ENCODE measurements around the gene ARAP1. TPM values are rescaled to one million over a fixed set of nuclear protein-coding genes. Genes with fewer than 3 reads are reported as not detected.

Gene ARAP1
- total RNA-seq, 1 experiment from 2014 or later = 85.5 TPM

DNA sequence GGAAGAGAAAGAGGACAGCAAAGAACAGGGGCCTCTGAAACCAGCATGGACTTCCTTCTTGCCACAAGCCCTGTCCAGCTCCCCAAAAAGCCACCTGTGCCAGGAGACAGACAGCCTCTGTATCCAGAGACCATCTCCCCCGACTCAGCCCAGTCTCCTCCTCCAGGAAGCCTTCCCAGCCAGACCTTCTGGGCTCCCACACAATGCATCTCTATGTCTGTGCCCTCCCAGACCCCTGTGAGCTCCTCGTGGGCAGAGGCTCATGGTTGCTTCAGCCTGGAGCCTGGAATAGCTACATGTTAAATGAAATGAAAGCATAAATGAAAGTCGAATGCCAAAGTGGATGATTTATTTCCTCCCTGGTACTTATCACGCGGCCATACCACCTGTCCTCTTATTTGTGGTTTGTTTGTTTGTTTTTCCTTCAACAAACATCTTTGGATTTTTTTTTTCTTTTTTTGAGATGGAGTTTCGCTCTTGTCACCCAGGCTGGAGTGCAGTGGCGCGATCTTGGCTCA lies 7.3 kb upstream of the ARAP1 start:
- no peak for DNase-seq
- no peaks in the 10 kb centered on the region for H3K27me3 ChIP-seq (ENCODE audit: control insufficient read depth, insufficient read depth, low read length)
- H3K36me3 ChIP-seq (replicated peaks; ENCODE audit: control insufficient read depth, insufficient read depth, low read length) = no peaks in the 10 kb centered on the region
- H3K4me3 ChIP-seq (ENCODE audit: insufficient read depth, low read depth, low read length) = no peak overlapping the region

DNA sequence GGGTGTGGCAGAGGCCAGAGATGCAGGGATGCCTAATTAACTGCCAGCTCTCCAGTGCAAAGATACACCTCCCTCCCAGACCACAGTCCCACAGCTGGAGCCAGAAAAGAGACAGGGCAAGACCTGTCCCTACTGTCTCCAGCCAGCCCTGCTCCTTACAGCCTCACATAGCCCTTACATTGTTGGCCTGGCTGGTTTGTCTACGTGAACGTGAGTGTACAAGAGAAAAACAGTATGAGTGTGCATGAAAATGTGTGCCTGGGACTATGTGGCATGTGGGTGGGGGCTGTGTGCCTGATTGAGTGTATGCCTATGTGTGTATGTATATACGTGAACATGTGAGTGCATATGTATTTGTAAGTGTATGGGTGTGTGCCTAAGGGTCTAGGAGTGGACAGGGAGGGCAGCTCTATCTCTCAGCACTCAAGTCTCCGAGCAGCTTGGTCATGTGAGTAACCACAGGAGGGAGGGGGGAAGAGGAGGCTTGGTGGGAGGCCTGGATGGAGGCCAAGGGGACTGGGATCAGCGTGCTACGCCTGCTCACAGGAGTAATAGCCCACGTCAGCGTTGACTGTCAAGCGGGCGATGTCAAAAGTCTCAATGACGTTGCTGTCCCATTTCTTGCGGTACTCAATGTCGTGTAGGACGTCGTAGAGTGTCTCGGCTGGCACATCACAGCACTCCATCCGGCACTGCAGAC lies 6.6 kb upstream of the ARAP1 start:
- no peaks in the 10 kb centered on the region for H3K27me3 ChIP-seq (ENCODE audit: control insufficient read depth, insufficient read depth, low read length)
- DNase-seq = no peak
- no peak overlapping the region for H3K4me3 ChIP-seq (ENCODE audit: insufficient read depth, low read depth, low read length)
- H3K36me3 ChIP-seq (replicated peaks; ENCODE audit: control insufficient read depth, insufficient read depth, low read length) = no peaks in the 10 kb centered on the region

DNA sequence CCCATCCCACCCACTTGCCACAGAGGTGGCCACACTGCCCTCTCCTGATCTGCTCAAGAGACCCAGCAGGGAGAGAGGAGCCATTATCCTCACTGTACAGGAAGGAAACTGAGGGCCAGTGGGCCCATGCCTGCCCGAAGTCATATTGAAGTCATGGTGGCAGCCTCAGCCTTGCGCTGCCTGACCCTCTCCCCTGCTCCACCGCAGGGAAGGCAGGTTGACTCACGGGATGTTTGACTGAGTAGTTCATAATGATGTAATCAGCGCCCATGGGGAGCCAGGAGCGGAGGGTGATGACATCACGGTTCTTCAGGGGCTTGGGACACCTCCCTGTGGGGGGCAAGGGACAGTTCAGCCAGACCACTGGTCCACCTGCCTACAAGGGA lies 6.1 kb upstream of the ARAP1 start:
- Histone ChIP-seq H3K4me3 (ENCODE audit: insufficient read depth, low read depth, low read length) (no peak overlapping the region), H3K27me3 (ENCODE audit: control insufficient read depth, insufficient read depth, low read length) (no peaks in the 10 kb centered on the region), H3K36me3 (replicated peaks; ENCODE audit: control insufficient read depth, insufficient read depth, low read length) (no peaks in the 10 kb centered on the region)
- DNase-seq = no peak

DNA sequence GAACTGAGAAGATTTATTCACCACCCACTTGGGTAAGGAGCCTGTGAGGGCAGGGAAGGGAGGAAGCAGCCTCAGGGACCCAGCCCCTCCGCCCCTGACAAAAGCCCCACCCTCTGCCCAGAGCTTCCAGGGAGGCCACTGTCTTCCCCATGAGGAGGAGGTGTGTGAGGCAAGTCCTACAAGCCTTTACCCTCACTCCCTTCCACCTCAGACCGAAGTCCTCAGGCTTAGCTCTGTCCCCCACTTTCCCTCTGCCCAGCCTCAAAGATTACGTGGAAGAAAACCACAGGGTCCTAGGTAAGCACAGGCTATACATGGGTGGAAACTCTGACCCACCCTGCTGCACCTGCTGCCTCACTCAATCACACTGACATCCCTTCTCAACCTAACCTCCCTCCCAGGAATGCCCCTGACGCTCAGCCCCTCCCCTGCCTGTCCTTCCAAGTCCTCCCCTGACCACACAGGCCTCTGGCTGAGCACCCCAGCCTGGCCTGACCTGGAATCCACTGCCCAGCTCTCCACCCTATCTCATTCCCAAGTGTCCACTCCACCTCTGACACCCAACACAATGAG lies 3.6 kb upstream of the ARAP1 start:
- no peaks in the 10 kb centered on the region for H3K27me3 ChIP-seq (ENCODE audit: control insufficient read depth, insufficient read depth, low read length)
- H3K4me3 ChIP-seq (ENCODE audit: insufficient read depth, low read depth, low read length) = no peak overlapping the region
- no peaks in the 10 kb centered on the region for H3K36me3 ChIP-seq (replicated peaks; ENCODE audit: control insufficient read depth, insufficient read depth, low read length)
- DNase-seq = peak; percentile 54

DNA sequence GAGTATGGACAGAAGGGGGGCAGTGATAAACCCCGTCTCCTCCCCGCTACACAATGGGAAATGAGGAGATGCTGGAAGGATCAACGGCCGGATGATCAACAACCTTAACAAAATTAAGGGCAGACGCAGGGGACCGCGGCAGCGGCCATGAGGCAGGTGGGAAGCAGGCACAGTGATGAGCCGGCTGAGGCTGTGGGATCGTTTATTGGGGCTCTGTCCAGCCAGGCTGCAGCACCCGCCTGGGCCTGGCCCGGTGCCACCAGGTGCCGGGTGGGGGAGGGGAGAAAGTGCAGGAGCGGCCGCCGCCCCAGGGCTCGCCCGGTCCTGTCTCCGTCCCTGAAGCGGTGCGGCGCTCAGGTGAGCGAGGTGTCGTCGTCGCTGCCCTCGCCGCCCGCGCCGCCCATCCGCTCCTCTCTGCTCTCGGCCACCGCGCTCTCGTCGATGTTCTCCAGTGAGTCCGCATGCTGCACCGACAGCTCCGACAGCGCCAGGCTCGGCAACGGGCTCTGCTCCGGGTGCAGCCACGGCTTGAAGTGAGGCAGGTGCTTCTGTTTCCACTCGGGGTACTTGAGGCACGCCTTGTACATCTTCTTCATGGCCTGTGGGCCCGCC lies 2.4 kb upstream of the ARAP1 start:
- Histone ChIP-seq H3K27me3 (ENCODE audit: control insufficient read depth, insufficient read depth, low read length) (no peaks in the 10 kb centered on the region), H3K36me3 (replicated peaks; ENCODE audit: control insufficient read depth, insufficient read depth, low read length) (no peaks in the 10 kb centered on the region), H3K4me3 (ENCODE audit: insufficient read depth, low read depth, low read length) (no peak overlapping the region)
- peak; percentile 73 for DNase-seq

DNA sequence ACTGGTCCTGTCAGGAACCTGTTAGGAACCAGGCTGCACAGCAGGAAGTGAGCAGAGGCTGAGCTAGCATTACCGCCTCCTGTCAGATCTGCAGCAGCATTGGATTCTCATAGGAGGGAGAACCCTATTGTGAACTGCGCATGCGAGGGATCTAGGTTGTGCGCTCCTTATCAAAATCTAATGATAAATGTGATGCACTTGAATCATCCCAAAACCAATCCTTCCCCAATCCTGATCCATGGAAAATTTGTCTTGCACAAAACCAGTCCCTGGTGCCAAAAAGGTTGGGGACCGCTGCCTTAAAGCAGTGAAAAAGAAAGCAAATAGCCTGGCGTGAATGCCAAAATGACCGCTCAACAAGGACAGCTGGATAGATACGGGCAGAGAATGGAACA lies 1.9 kb upstream of the ARAP1 start:
- no peak overlapping the region for H3K4me3 ChIP-seq (ENCODE audit: insufficient read depth, low read depth, low read length)

DNA sequence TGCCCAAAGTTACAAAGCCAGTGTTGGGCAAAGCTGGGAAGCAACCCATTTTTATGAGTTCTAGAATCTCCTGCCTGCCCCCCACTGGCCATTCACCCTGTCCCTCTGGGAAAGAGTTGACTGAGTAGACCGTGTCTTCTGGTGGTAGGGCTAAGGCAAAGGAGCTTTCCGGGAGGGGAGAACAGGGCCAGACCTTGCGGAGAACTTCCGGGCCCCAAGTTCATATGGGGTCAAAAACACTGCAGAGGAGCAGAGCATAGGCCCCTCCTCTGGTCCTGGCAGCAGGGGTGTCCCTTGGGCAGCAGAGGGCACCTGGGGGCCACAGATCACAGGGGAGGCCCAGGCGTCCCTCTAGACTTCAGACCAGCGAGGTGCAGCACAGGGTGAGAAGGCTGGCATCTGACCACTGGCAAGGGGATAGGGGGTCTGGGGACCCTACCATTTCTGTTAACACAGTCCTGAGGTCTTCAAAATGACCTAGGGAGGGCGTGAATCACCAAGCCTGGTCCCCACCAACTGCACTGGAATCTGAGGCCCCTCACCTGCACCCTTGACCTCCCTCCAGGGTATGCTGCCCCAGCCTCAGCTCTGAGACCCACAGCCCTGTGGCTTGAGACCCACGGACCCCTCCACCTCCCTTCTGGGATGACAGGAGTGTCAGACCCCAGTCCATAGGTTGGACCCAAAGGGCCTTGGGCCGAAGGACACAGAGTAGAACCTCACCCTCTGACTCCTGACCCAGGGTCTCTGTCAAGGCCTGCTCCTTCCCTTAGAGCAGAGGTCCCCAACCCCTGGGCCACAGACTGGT lies 1.3 kb upstream of the ARAP1 start:
- DNase-seq = peak; percentile 60
- Histone ChIP-seq H3K4me3 (ENCODE audit: insufficient read depth, low read depth, low read length) (no peak overlapping the region), H3K27me3 (ENCODE audit: control insufficient read depth, insufficient read depth, low read length) (no peaks in the 10 kb centered on the region), H3K36me3 (replicated peaks; ENCODE audit: control insufficient read depth, insufficient read depth, low read length) (no peaks in the 10 kb centered on the region)

More for the DNA sequence above, 1.9 kb upstream of the ARAP1 start:
- no peak for DNase-seq
- Histone ChIP-seq H3K27me3 (ENCODE audit: control insufficient read depth, insufficient read depth, low read length) (no peaks in the 10 kb centered on the region), H3K36me3 (replicated peaks; ENCODE audit: control insufficient read depth, insufficient read depth, low read length) (no peaks in the 10 kb centered on the region)

DNA sequence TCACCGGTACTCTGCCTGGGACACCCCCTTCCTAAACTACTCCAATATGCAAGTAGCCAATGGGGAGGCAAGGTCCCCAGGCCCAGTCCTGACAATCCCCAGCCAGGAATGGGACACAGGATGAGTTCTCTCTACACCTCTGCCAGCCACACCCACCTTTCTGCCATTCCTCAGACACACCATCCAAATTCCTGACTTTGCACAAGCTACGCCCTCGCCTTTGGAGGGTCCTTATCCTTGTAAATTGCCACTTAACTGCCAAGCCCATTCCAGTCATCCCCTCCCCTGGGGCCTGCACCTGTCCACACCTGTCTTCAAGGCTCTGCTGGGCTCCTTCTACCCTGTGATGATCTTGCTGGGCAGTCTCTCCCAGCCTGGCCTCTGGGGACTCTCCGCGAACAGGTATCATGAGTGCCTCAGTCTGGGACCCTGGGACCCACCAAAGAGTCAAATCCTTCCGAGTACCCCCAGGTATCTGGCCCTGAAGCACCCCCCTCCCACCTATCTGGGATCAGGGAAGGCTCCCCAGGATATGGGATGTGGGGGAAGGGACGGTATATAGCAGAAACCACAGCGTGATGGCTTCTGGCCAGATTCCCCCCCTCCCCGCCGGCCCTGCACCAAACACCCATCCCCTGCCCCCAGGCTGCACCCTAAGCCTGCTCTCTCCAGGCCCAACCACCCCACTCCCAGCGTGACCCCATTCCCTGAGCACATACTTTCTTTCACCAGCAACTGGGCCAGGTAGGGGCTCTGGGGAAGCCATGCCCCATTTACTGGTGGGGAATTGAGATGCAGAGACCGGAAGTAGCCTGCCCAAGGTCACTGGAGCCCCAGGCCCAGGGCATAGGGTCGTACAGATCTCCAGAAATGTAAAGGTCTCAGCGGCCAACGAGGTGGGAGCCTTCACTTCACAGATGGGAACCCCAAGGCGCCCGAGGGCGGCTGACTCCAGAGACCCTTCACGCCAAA lies 806 bp downstream of the ARAP1 start:
- H3K4me3 ChIP-seq (ENCODE audit: insufficient read depth, low read depth, low read length) = peak overlapping the region; percentile 67
- DNase-seq = peak; percentile 78
- no peaks in the 10 kb centered on the region for H3K27me3 ChIP-seq (ENCODE audit: control insufficient read depth, insufficient read depth, low read length)
- peaks cover 2% of the 10 kb centered on the region; the same call in 1 of the 2 replicates for H3K36me3 ChIP-seq (replicated peaks; ENCODE audit: control insufficient read depth, insufficient read depth, low read length)

DNA sequence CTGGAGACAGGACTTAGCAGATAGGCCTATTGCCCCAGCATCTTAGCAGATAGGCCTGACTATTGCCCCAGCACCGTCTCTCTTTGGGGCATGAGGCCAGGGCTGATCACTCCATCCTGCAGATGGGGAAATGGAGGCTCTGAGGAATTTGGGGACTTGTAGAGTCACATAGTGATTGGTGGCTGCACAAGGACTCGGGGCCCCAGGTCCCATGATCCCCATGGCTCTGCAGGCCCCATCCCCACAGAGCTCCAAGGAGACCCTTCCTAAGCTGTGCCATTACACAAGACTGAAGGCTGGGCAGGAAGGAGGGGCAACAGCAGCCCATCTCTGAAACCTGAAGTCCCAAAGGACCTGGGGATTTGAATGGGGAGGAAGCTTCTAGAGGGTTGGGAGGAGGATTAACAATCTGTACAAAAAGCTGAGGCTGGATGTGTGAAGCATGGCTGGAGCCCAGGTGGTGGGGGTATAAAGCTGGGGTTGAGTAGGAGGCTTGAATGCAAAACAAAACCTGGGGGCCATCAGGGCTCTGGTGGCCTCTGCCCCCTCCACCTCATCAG lies 1.6 kb downstream of the ARAP1 start:
- DNase-seq = no peak
- no peaks in the 10 kb centered on the region for H3K27me3 ChIP-seq (ENCODE audit: control insufficient read depth, insufficient read depth, low read length)
- no peak overlapping the region for H3K4me3 ChIP-seq (ENCODE audit: insufficient read depth, low read depth, low read length)
- H3K36me3 ChIP-seq (replicated peaks; ENCODE audit: control insufficient read depth, insufficient read depth, low read length) = peaks cover 2% of the 10 kb centered on the region; the same call in 1 of the 2 replicates

DNA sequence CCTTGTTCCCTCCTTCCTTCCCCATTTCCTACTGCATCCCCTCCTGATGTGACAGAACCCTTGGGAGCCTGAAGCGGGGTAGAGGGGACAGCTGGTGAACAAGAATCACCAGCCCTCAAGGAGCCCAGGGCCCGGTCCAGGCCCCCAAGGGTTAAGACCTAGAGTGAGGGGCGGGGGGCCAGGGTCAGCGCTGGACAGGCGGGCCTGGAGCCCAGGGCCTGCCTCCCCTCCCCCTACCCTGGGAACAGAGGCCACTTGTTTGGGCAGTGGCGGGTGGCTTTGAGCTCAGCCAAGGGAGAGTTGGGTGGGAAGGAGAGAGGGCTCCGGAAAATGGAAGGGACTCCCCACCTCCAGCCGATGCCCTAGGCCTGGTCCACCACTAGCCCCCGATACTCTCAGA lies 2.1 kb downstream of the ARAP1 start:
- peak; percentile 39 for DNase-seq
- Histone ChIP-seq H3K4me3 (ENCODE audit: insufficient read depth, low read depth, low read length) (no peak overlapping the region), H3K27me3 (ENCODE audit: control insufficient read depth, insufficient read depth, low read length) (no peaks in the 10 kb centered on the region), H3K36me3 (replicated peaks; ENCODE audit: control insufficient read depth, insufficient read depth, low read length) (peaks cover 2% of the 10 kb centered on the region; the same call in 1 of the 2 replicates)

DNA sequence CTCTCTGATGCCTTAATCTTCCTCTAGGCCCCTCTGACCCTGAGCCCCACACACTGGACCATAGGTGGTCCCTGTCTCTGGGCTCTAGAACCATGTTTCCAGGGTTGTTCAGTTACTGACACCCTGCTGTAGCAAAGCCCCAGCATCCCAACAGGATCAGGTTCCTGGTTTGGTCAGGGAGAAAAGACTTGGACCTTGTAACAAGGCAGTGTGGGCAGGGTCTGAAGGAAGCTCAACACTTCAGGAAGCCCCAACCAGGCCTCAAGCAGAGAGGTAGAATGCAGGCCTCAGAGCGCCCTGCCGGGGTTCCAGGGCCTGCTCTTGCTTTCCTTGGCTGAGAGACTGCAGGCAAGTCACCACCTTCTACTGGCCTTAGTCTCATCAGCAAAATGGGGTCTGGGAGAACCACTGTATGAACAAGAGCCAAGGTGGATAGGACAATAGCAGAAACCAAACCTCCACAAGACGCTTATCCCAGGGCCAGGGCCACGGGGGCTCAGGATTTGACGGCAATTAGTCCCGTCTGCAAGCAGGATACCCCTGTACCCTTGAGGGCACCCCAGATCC lies 4.8 kb downstream of the ARAP1 start:
- H3K27me3 ChIP-seq (ENCODE audit: control insufficient read depth, insufficient read depth, low read length) = no peaks in the 10 kb centered on the region
- H3K4me3 ChIP-seq (ENCODE audit: insufficient read depth, low read depth, low read length) = no peak overlapping the region
- no peak for DNase-seq
- peaks cover 2% of the 10 kb centered on the region; the same call in 1 of the 2 replicates for H3K36me3 ChIP-seq (replicated peaks; ENCODE audit: control insufficient read depth, insufficient read depth, low read length)

DNA sequence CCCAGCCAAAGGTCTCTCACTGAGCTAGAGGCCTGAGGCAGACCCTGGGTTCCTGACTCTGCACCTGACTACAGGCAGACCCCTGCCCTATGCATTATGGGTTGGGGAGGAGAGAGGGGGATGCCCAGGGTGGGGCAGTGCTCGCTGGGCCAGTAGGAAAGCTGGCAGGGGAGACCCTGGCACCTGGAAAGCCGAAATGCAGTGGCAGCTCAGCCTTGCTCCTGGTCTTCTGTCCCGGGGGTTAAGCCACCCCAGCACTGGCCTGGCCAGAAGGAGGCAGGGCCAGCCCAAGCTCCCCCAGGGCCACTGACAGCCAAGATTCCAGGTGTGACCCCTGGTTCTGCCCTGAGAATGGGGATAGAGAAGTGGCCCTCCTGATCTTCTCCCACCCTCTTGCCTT lies 5.4 kb downstream of the ARAP1 start:
- H3K4me3 ChIP-seq (ENCODE audit: insufficient read depth, low read depth, low read length) = no peak overlapping the region
- H3K27me3 ChIP-seq (ENCODE audit: control insufficient read depth, insufficient read depth, low read length) = no peaks in the 10 kb centered on the region
- peaks cover 2% of the 10 kb centered on the region; the same call in 1 of the 2 replicates for H3K36me3 ChIP-seq (replicated peaks; ENCODE audit: control insufficient read depth, insufficient read depth, low read length)
- no peak for DNase-seq

DNA sequence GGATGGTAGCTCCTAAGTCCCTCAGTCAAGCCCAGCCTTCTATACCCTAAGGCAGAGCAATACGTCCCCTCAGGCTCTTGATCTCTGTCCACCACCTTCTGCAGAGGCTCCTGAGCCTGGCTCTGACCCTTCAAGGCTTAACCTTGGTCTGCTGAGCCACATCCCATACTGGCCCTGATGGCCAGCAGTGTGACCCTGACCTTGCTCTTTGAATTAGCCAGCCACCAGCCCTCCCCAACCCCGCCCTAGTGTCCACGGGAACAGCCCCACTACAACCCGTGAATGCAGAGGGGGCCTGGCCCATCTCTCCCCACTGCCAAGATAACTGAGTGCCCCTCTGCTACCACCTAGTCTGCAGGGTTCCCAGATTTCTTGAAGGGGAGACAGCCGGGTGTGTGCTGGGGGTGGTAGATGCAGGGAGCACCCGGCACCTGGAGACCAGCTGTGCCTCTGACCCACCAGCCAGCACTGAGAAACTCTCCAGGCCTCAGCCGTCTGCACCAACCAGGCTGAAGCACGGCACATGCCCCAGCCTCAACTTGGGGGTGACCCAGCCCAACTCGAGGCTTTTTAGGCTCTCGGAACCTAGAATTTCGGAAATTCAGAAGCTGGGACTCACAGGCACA lies 6.2 kb downstream of the ARAP1 start:
- H3K27me3 ChIP-seq (ENCODE audit: control insufficient read depth, insufficient read depth, low read length) = no peaks in the 10 kb centered on the region
- DNase-seq = no peak
- H3K4me3 ChIP-seq (ENCODE audit: insufficient read depth, low read depth, low read length) = no peak overlapping the region
- peaks cover 2% of the 10 kb centered on the region; the same call in 1 of the 2 replicates for H3K36me3 ChIP-seq (replicated peaks; ENCODE audit: control insufficient read depth, insufficient read depth, low read length)

Data from H7 (cell line).